Measurements from ENCODE around the gene IFT122. TPM values are rescaled to one million over a fixed set of nuclear protein-coding genes. Genes with fewer than 3 reads are reported as not detected.
A peak's percentile ranks its signal among the peaks of the same experiment; 100 is the strongest.
"Not testable (repeated sequence)": the region's sequence is repeated elsewhere in the genome, so short reads cannot be mapped to it uniquely, and the experiment has no call there.

The IFT122 gene
- total RNA-seq, 1 donor from 2014 or later = 51.1 TPM

DNA sequence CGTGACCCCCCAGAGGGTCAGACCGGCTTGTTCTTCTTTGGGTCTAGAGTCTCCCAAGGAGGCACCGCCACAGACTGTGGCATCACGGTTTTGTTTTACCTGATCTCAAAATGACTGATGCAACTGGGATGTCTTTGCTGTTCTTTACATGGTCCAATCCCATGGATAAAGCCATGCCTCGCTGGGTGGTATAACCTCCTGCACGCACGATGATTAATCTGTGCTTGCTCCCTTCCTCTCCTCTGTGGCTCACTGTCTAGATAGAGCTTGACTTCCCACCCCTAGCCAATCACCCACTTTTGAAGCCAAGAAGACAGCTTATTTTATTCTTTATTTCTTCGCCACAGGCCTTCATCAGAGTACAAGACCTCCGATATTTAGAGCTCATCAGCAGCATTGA is 51.8 kb downstream of the IFT122 start:
- Histone ChIP-seq H3K27me3 (no peaks in the 10 kb centered on the region), H3K36me3 (peaks cover 14 to 19% of the 10 kb centered on the region in 2 donors), H3K9me3 (no peaks in the 10 kb centered on the region), H3K27ac (no peak overlapping the region), H3K4me3 (no peak overlapping the region), H3K4me1 (peaks cover 6 to 22% of the 10 kb centered on the region in 2 donors)
- no peak for TF ChIP-seq CTCF (IDR thresholded peaks at IDR 0.05)
- no peak for DNase-seq (ENCODE audit: low spot score in 2 of 2)
- intact Hi-C loops (cut with DNase I) = loop anchor here (2.0 kb wide), 5 partner anchors 69 to 443 kb away; partner anchors contain the start of gene PLXND1

DNA sequence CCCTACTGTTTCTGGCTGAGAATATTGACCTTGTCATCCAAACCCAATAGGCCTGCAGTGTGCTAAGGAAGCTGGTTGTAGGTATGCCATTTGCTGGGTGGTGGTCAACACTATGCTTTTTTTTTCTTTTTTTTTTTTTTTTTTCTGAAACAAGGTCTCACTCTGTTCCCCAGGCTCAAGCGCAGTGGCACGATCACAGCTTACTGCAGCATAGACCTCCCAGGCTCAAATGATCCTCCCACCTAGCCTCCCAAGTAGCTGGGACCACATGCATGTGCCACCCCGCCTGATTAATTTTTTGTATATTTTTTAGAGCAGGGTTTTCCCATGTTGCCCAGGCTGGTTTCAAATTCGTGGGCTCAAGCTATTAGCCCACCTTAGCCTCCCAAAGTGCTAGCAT is 52.7 kb downstream of the IFT122 start:
- H3K27me3 ChIP-seq = no peaks in the 10 kb centered on the region
- no peaks in the 10 kb centered on the region for H3K9me3 ChIP-seq
- H3K27ac ChIP-seq = no peak overlapping the region
- no peak overlapping the region for H3K4me3 ChIP-seq
- TF ChIP-seq CTCF (IDR thresholded peaks at IDR 0.05) = no peak
- intact Hi-C loops (cut with DNase I) = no loop called here
- DNase-seq (ENCODE audit: low spot score in 2 of 2) = no peak
- peaks cover 14 to 19% of the 10 kb centered on the region in 2 donors for H3K36me3 ChIP-seq
- H3K4me1 ChIP-seq = peaks cover 5 to 15% of the 10 kb centered on the region in 2 donors

- no peaks in the 10 kb centered on the region for H3K27me3 ChIP-seq
- H3K9me3 ChIP-seq = no peaks in the 10 kb centered on the region
- no peak overlapping the region for H3K4me3 ChIP-seq
- DNase-seq (ENCODE audit: low spot score in 2 of 2) = no peak
- peaks cover 5 to 10% of the 10 kb centered on the region in 2 donors for H3K4me1 ChIP-seq
- intact Hi-C loops (cut with DNase I) = no loop called here
- H3K36me3 ChIP-seq = peaks cover 14 to 19% of the 10 kb centered on the region in 2 donors
- no peak overlapping the region for H3K27ac ChIP-seq
- TF ChIP-seq CTCF (IDR thresholded peaks at IDR 0.05) = no peak
These were observed 53.2 kb downstream of the IFT122 start for GRCh38 chr3:129493206-129493605.

DNA sequence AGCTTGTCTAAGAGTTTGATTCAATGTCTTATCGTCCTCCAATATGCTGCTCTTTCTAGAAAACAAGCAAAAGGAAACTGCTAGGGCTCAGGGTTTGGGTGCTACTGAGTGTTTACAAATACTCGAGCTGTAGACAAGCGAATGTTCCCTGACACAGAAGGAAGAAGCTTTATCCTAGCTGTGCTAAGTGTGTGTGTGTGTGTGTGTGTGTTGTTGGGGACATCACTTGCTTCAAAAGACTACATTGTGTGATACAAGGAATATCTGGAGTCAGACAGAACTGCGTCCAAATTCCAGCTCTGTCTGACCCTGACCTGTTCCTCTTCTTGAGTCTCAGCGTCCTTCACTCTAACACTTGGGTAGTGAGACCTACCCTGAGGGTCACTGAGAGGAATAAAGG is 54.5 kb downstream of the IFT122 start:
- Histone ChIP-seq H3K36me3 (peaks cover 14 to 19% of the 10 kb centered on the region in 2 donors), H3K27ac (peak overlapping the region; percentile 27 to 65)
- DNase-seq (ENCODE audit: low spot score in 2 of 2); H3K4me3 ChIP-seq; intact Hi-C loops (cut with DNase I); H3K4me1 ChIP-seq; H3K9me3 ChIP-seq; H3K27me3 ChIP-seq: not testable (repeated sequence)

GRCh38 chr3:129495006-129495639 is 55.1 kb downstream of the IFT122 start:
- intact Hi-C loops (cut with DNase I); DNase-seq (ENCODE audit: low spot score in 2 of 2); H3K4me1 ChIP-seq; H3K4me3 ChIP-seq; H3K9me3 ChIP-seq; H3K27me3 ChIP-seq: not testable (repeated sequence)
- peak overlapping the region; percentile 27 to 65 for H3K27ac ChIP-seq
- H3K36me3 ChIP-seq = peaks cover 15 to 22% of the 10 kb centered on the region in 2 donors

GRCh38 chr3:129497876-129498275 is 57.9 kb downstream of the IFT122 start:
- H3K4me3 ChIP-seq; H3K27ac ChIP-seq; DNase-seq (ENCODE audit: low spot score in 2 of 2); intact Hi-C loops (cut with DNase I); H3K4me1 ChIP-seq; H3K27me3 ChIP-seq; H3K9me3 ChIP-seq: not testable (repeated sequence)
- peaks cover 21 to 37% of the 10 kb centered on the region in 2 donors for H3K36me3 ChIP-seq

- Histone ChIP-seq H3K27ac (peak overlapping the region in 1 of 2 donors; percentile 38), H3K36me3 (peaks cover 18 to 39% of the 10 kb centered on the region in 2 donors)
- DNase-seq (ENCODE audit: low spot score in 2 of 2); H3K9me3 ChIP-seq; H3K4me1 ChIP-seq; H3K27me3 ChIP-seq; H3K4me3 ChIP-seq; intact Hi-C loops (cut with DNase I): not testable (repeated sequence)
These were observed 58.8 kb downstream of the IFT122 start for GRCh38 chr3:129498603-129499488.

DNA sequence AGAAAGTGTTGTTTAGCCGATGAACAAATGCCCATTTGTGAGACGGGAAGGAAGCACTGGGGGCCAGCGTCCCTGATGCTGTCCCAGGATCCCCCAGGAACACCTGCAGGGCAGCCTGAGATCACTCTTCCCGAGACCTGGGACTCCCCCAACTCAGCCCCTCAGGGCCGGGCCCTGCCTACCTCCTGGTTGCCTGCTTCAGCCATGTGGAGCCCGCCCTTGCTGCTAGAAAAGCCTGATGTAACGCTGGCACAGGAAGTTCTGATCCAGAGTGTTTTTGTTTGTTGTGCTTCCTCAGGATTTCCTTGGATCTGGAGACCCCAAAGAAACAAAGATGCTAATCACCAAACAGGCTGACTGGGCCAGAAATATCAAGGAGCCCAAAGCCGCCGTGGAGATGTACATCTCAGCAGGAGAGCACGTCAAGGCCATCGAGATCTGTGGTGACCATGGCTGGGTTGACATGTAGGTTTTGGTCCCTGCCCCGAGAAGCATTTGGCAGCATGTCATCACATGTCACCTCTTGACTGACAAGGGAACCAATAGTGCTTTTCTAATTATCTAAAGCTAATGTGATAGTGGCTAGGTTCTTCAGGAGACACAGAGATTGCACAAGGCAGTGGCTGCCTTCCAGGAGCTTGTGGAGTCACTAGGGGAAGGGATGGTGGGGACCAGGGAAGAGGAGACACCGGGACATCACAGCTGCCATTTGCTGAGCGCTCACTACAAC is 59.7 kb downstream of the IFT122 start:
- H3K27me3 ChIP-seq; H3K27ac ChIP-seq; DNase-seq (ENCODE audit: low spot score in 2 of 2); intact Hi-C loops (cut with DNase I); H3K4me1 ChIP-seq; H3K9me3 ChIP-seq; H3K4me3 ChIP-seq: not testable (repeated sequence)
- peaks cover 21 to 44% of the 10 kb centered on the region in 2 donors for H3K36me3 ChIP-seq

All from ascending aorta (tissue), 2 donors.